Heart right ventricle (tissue), 16 donors: Measurements from ENCODE around the gene GLT6D1. TPM values are rescaled to one million over a fixed set of nuclear protein-coding genes. Genes with fewer than 3 reads are reported as not detected.
"Not testable (repeated sequence)": the region's sequence is repeated elsewhere in the genome, so short reads cannot be mapped to it uniquely, and the experiment has no call there.

Experiments
- ATAC-seq, 8 donors: fragments of 200-7000 bp; cut with Tn5 transposase; one replicate each; pipeline ENCODE4 v1.9.1; 2020; ENCODE audit warnings: mild to moderate bottlenecking in 8 of 8, moderate library complexity in 8 of 8, moderate number of reproducible peaks in 1 of 8
- DNase-seq, 2 donors: peaks; one replicate each; pipeline ENCODE4 v3.0.0-alpha.2; 2020
- H3K27ac ChIP-seq, 10 donors: fragments of 200-600 bp; sonication (generic) in 2 of 10; one replicate each; pipeline versions ENCODE4 v1.5.0 to v1.8.0; 2020 to 2022; ENCODE audit warnings: mild to moderate bottlenecking in 3 of 10
- H3K27me3 ChIP-seq, 7 donors: fragments of 200-600 bp; one replicate each; pipeline ENCODE4 v1.8.0; 2021 to 2022; ENCODE audit warnings: mild to moderate bottlenecking in 2 of 7
- H3K36me3 ChIP-seq, 9 donors: fragments of 200-600 bp; sonication (generic) in 1 of 9; one replicate each; pipeline versions ENCODE4 v1.5.0 to v1.8.0; 2020 to 2022; ENCODE audit warnings: mild to moderate bottlenecking in 2 of 9
- H3K4me1 ChIP-seq, 9 donors: fragments of 200-600 bp; sonication (generic) in 1 of 9; one replicate each; pipeline versions ENCODE4 v1.5.0 to v1.8.0; 2020 to 2022; ENCODE audit warnings: mild to moderate bottlenecking in 4 of 9
- H3K4me3 ChIP-seq, 10 donors: fragments of 200-600 bp; sonication (generic) in 2 of 10; one replicate each; pipeline versions ENCODE4 v1.5.0 to v1.8.0; 2020 to 2022; ENCODE audit warnings: mild to moderate bottlenecking in 7 of 10, moderate library complexity in 2 of 10
- H3K9me3 ChIP-seq, 11 donors: fragments of 200-600 bp in 10 of 11; sonication (generic) in 2 of 11; one replicate each; pipeline versions ENCODE4 v1.5.0 to v1.8.0; 2013 to 2022; ENCODE audit warnings: mild to moderate bottlenecking in 2 of 11, control low read depth in 1 of 11, moderate library complexity in 1 of 11
- WGBS, 2 donors: extraction: QIAGEN DNeasy Blood & Tissue Kit; methylation state at CpG; one replicate each; pipeline ENCODE4 v1.1.7; 2013; ENCODE audit warnings: inconsistent platforms in 1 of 2; 5-methylcytosine and 5-hydroxymethylcytosine counted together
- intact Hi-C, 10 donors: fragments of 100-400 bp; cut with DNase I; formaldehyde crosslinking; loops; one replicate each; pipeline versions ENCODE4 v1.11.1 to v1.14.2; 2022
- polyA plus RNA-seq, 2 donors: library from polyadenylated mRNA; stranded (reverse); fragments of 200-250 nt; gene quantifications; one replicate each; pipeline ENCODE4 v1.2.3, GENCODE V29; 2013
- total RNA-seq, 10 donors: library from RNA; stranded (reverse); fragmentation: NEBNext Ultra II Directional in 3 of 10; extraction: Animal tissue kit (Norgen Biotek cat#: 25700) in 3 of 10; gene quantifications; one replicate each; pipeline versions ENCODE4 v1.2.1 to v1.2.4, GENCODE V29; 2021 to 2023
- TF ChIP-seq, protein P1 (sequence below), 9 donors: fragments of 200-600 bp; sonication (generic) in 2 of 9; IDR thresholded peaks; one replicate each; pipeline versions ENCODE4 v1.5.0 to v1.8.0; 2021 to 2022; ENCODE audit warnings: antibody characterized with exemption in 9 of 9, mild to moderate bottlenecking in 5 of 9, moderate library complexity in 1 of 9
- donor health status: Arrhythmogenic right ventricular cardiomyopathy.
- donor health status: ischemic (EF 13 %, LVEDD 7.1; RV severe dilation, severe dysfunction).
- donor health status: healthy with polysubstance abuse.
- donor health status: DM: no; HTN: yes; CAD: no.
- donor health status: DM: no; HTN: no; CAD: no.
- donor health status: ischemic (EF 25% LVEDD 6.9; RV normal size, moderate dysfunction).
- donor health status: ischemic (EF 25% LVEDD 5.7; RV mildly dilated, moderate dysfunction).
- donor health status: healthy.
- donor health status: DM: yes; HTN: yes; CAD: no.
- donor health status: Ischemic cardiomyopathy.
- donor health status: ischemic (EF 35%, LVEDD 5.7; RV mildly dilated, moderate dysfunction).
- donor health status: nonischemic (EF 11% LVEDD 7.7; RV severe dilation, severe dysfunction).
- donor health status: DM: yes; HTN: yes; CAD: no.
- donor health status: PGD.
- donor health status: ischemic (EF 29% LVEDD 5.4; RV normal size, mild dysfunction).
- donor health status: nonischemic (EF 23%, LVEDD 6.1; RV moderate dilation, normal function).

GLT6D1 gene
- total and polyA plus RNA-seq, 12 donors: not detected

DNA sequence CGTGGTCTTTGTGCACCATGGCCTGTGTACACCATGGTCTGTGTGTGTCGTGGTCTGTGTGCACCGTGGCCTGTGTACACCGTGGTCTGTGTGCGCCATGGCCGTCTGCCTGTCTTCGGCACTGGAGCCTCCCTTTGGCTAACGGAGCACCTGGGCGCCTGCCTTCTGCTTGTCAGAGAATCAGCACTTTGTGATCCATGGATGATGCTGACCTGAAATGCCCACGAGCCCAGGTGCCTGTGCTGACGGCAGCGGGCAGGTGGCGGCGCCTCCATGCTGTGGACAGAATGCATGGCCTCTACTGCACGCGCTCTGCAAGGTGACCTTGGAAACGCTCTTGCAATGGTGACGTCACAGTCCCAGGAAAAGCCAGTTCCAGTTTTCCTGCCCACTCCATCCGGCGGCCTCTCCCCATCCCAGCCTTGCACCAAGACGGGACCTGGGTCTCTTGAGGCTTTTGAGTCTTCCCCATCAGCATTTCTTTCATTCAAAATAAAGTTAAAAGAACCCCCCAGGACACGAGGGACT is 38.4 kb upstream of the GLT6D1 start:
- H3K9me3 ChIP-seq: no peaks in the 10 kb centered on the region
- DNase-seq: no peak

GRCh38 chr9:135676891-135677290 is 37.6 kb upstream of the GLT6D1 start:
- DNase-seq (peak in 1 of 2 donors; percentile 3), ATAC-seq (no peak)
- H3K4me3 ChIP-seq: no peak overlapping the region
- no peaks in the 10 kb centered on the region for H3K36me3 ChIP-seq
- WGBS, 2 donors: 86 to 89% methylated on average over 13 of the region's 13 CpGs
- H3K27me3 ChIP-seq: peaks cover 0 to 14% (median 8%) of the 10 kb centered on the region in 7 donors
- no peaks in the 10 kb centered on the region for H3K9me3 ChIP-seq
- intact Hi-C loops: no loop called here
- no peaks in the 10 kb centered on the region for H3K4me1 ChIP-seq
- TF ChIP-seq, protein P1, sequence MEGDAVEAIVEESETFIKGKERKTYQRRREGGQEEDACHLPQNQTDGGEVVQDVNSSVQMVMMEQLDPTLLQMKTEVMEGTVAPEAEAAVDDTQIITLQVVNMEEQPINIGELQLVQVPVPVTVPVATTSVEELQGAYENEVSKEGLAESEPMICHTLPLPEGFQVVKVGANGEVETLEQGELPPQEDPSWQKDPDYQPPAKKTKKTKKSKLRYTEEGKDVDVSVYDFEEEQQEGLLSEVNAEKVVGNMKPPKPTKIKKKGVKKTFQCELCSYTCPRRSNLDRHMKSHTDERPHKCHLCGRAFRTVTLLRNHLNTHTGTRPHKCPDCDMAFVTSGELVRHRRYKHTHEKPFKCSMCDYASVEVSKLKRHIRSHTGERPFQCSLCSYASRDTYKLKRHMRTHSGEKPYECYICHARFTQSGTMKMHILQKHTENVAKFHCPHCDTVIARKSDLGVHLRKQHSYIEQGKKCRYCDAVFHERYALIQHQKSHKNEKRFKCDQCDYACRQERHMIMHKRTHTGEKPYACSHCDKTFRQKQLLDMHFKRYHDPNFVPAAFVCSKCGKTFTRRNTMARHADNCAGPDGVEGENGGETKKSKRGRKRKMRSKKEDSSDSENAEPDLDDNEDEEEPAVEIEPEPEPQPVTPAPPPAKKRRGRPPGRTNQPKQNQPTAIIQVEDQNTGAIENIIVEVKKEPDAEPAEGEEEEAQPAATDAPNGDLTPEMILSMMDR (IDR thresholded peaks at IDR 0.05): no peak
- H3K27ac ChIP-seq: no peak overlapping the region

More for the DNA sequence above, 38.4 kb upstream of the GLT6D1 start:
- 83 to 84% methylated on average over 22 of the region's 22 CpGs for WGBS, 2 donors
- Histone ChIP-seq H3K4me3 (no peak overlapping the region), H3K27ac (no peak overlapping the region), H3K36me3 (no peaks in the 10 kb centered on the region), H3K4me1 (no peaks in the 10 kb centered on the region), H3K27me3 (peaks cover 0 to 19% (median 8%) of the 10 kb centered on the region in 7 donors)
- no peak for ATAC-seq
- intact Hi-C loops: no loop called here
- TF ChIP-seq, protein P1 (IDR thresholded peaks at IDR 0.05): no peak

GRCh38 chr9:135674977-135675376 is 35.6 kb upstream of the GLT6D1 start:
- Histone ChIP-seq H3K27ac (no peak overlapping the region), H3K27me3 (peaks cover 0 to 13% (median 5%) of the 10 kb centered on the region in 7 donors), H3K9me3 (no peaks in the 10 kb centered on the region), H3K36me3 (no peaks in the 10 kb centered on the region), H3K4me3 (no peak overlapping the region), H3K4me1 (no peaks in the 10 kb centered on the region)
- ATAC-seq (no peak), DNase-seq (no peak)
- WGBS, 2 donors: 75 to 78% methylated on average over 10 of the region's 10 CpGs
- TF ChIP-seq, protein P1 (IDR thresholded peaks at IDR 0.05): no peak
- intact Hi-C loops: no loop called here

DNA sequence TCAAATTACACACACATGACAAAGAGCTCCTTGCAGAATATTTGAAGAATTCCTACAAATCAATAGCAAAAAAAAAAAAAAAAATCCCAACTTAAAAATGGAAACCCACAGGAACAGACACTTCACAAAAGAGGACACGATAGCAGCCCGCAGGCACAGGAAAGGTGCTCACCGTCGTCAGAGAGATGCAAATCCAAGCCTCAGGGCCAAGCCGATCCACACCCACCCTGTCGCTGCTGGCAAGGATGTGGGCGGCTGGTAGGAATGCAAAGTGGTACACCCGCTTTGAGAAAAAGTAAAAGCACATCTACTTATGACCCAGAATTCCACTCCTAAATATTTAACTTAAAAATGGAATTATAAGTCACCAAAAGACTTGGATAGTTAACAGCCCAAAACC is 34.6 kb upstream of the GLT6D1 start:
- ATAC-seq (no peak), DNase-seq (no peak)
- Histone ChIP-seq H3K4me1 (no peaks in the 10 kb centered on the region), H3K4me3 (no peak overlapping the region), H3K27me3 (peaks cover 0 to 13% (median 6%) of the 10 kb centered on the region in 7 donors), H3K27ac (no peak overlapping the region), H3K36me3 (no peaks in the 10 kb centered on the region), H3K9me3 (no peaks in the 10 kb centered on the region)
- WGBS, 2 donors: 79 to 84% methylated on average over 8 of the region's 8 CpGs
- TF ChIP-seq, protein P1 (IDR thresholded peaks at IDR 0.05): no peak
- intact Hi-C loops: no loop called here

DNA sequence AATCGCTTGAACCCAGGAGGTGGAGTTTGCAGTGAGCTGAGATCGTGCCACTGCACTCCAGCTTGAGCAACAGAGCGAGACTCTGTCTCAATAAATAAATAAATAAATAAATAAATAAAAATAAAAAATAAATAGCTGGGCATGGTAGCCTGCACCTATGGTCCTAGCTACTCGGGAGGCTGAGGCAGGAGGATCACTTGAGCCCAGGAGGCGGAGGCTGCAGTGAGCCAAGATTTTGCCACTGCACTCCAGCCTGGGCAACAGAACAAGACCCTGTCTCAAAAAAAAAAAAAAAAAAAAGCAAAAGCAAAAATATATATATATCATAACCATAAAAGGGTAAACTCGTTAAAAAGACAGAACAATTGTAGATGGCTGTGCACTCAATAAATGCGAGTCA is 33.4 kb upstream of the GLT6D1 start:
- intact Hi-C loops, H3K9me3 ChIP-seq, H3K4me3 ChIP-seq, ATAC-seq, H3K27ac ChIP-seq, DNase-seq, H3K4me1 ChIP-seq, H3K36me3 ChIP-seq: not testable (repeated sequence)
- peaks cover 0 to 13% (median 6%) of the 10 kb centered on the region in 7 donors for H3K27me3 ChIP-seq
- WGBS, 2 donors: 86 to 87% methylated on average over 7 of the region's 7 CpGs
